Esophagus muscularis mucosa (tissue), 4 donors: ENCODE data around the gene EGFL8.

ENCODE experiments used
- EP300 ChIP-seq: sonication (generic); formaldehyde crosslinking; IDR thresholded peaks from one replicate; pipeline ENCODE4 v1.6.1; 2017; ENCODE audit warnings: antibody characterized with exemption
- POLR2A ChIP-seq: fragments of 450-650 bp; IDR thresholded peaks from one replicate; pipeline ENCODE4 v1.6.1; 2017; ENCODE audit warnings: antibody characterized with exemption, moderate library complexity, mild to moderate bottlenecking, low read depth
- POLR2AphosphoS5 ChIP-seq, 2 donors: sonication (generic); formaldehyde crosslinking; IDR thresholded peaks; one replicate each; pipeline ENCODE4 v1.6.1; 2017; ENCODE audit warnings: antibody characterized with exemption in 2 of 2
- TF ChIP-seq, protein P1 (sequence below), 3 experiments: fragments of 200-600 bp in 2 of 3; fragments of 450-650 bp in 1 of 3; sonication (generic) in 2 of 3; IDR thresholded peaks; one replicate each; pipeline ENCODE4 v1.5.1; 2017 to 2019; ENCODE audit warnings: antibody characterized with exemption in 3 of 3, mild to moderate bottlenecking in 2 of 3, moderate library complexity in 1 of 3

DNA sequence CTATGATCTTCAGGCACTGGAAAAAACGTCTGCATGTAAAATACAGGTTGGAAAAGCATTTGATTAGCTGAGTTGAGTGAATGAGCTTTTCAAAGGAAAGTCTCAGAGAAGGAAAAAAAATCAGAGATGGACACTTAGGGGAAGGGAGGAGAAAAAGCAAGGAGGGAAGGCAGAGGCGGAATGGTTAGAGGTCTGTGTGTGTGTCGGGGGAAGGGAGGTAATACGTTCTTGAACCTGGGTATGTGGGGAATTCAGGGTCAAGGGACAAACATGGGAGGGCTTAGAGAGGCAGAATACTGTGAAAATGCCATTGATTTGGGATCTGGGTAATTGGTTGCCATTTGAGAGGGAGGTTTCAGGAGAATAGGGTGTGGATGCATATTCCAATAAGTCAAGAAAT, 17.7 kb upstream of the EGFL8 start:
- TF ChIP-seq, protein P1, sequence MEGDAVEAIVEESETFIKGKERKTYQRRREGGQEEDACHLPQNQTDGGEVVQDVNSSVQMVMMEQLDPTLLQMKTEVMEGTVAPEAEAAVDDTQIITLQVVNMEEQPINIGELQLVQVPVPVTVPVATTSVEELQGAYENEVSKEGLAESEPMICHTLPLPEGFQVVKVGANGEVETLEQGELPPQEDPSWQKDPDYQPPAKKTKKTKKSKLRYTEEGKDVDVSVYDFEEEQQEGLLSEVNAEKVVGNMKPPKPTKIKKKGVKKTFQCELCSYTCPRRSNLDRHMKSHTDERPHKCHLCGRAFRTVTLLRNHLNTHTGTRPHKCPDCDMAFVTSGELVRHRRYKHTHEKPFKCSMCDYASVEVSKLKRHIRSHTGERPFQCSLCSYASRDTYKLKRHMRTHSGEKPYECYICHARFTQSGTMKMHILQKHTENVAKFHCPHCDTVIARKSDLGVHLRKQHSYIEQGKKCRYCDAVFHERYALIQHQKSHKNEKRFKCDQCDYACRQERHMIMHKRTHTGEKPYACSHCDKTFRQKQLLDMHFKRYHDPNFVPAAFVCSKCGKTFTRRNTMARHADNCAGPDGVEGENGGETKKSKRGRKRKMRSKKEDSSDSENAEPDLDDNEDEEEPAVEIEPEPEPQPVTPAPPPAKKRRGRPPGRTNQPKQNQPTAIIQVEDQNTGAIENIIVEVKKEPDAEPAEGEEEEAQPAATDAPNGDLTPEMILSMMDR (IDR thresholded peaks at IDR 0.05) = no peak
- TF ChIP-seq POLR2A = no peak
- TF ChIP-seq EP300 = no peak
- no peak for TF ChIP-seq POLR2AphosphoS5 (IDR thresholded peaks at IDR 0.05)
